ENCODE measurements around the gene DCAF16. TPM values are rescaled to one million over a fixed set of nuclear protein-coding genes. Genes with fewer than 3 reads are reported as not detected.
A peak's percentile ranks its signal among the peaks of the same experiment; 100 is the strongest.

The DCAF16 gene
- total RNA-seq, 1 donor from 2014 or later: 34.2 TPM

DNA sequence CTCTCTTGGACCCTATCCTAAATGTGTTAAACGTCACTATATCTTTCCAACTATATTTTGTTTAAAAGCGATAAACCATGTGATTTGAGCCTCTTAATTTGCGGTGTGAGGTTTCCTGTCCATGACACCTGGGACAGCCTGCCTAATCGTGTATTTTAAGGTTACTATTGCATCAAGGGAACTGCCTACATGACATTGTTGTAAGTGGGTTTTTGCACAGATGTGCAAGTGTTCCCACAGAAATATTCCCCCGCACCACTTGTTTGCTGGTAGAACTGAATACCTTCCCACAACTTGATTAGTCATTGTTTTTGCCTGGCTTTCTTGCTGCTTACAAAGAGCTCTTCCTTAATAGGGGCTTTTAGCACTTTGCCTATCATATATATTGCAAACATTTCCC, 24.0 kb downstream of the DCAF16 start:
- peaks cover 4% of the 10 kb centered on the region for H3K4me1 Mint-ChIP-seq (ENCODE audit: unreplicated experiment)
- no peaks in the 10 kb centered on the region for H3K9me3 Mint-ChIP-seq (ENCODE audit: unreplicated experiment)
- peaks cover 10% of the 10 kb centered on the region for H3K27me3 Mint-ChIP-seq (ENCODE audit: unreplicated experiment)
- DNase-seq (ENCODE audit: low spot score): no peak
- H3K36me3 Mint-ChIP-seq (ENCODE audit: low read depth, unreplicated experiment): no peaks in the 10 kb centered on the region
- TF ChIP-seq, protein P1, sequence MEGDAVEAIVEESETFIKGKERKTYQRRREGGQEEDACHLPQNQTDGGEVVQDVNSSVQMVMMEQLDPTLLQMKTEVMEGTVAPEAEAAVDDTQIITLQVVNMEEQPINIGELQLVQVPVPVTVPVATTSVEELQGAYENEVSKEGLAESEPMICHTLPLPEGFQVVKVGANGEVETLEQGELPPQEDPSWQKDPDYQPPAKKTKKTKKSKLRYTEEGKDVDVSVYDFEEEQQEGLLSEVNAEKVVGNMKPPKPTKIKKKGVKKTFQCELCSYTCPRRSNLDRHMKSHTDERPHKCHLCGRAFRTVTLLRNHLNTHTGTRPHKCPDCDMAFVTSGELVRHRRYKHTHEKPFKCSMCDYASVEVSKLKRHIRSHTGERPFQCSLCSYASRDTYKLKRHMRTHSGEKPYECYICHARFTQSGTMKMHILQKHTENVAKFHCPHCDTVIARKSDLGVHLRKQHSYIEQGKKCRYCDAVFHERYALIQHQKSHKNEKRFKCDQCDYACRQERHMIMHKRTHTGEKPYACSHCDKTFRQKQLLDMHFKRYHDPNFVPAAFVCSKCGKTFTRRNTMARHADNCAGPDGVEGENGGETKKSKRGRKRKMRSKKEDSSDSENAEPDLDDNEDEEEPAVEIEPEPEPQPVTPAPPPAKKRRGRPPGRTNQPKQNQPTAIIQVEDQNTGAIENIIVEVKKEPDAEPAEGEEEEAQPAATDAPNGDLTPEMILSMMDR (IDR thresholded peaks at IDR 0.05; ENCODE audit: unreplicated experiment): no peak
- H3K4me3 Mint-ChIP-seq (ENCODE audit: unreplicated experiment): no peak overlapping the region
- H3K27ac Mint-ChIP-seq (ENCODE audit: unreplicated experiment): no peak overlapping the region

DNA sequence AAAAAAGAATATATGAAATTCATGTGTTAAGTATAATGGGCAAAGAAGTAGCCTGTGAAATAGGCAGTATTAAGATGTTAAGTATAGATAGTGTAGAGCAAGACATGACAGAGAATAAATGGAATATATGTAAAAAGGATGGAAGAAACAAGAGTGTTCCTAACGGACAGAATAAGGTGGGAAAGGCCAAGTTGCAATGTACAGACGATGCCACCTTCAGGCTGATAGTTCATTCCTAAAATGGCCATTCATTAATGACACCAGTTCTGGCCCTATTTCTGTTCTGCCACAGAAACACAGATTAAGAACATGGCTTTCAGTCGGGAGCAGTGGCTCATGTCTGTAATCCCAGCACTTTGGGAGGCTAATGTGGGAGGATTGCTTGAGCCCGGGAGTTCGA, 24.7 kb downstream of the DCAF16 start:
- H3K4me1 Mint-ChIP-seq (ENCODE audit: unreplicated experiment): peaks cover 4% of the 10 kb centered on the region
- peaks cover 11% of the 10 kb centered on the region for H3K27me3 Mint-ChIP-seq (ENCODE audit: unreplicated experiment)
- H3K27ac Mint-ChIP-seq (ENCODE audit: unreplicated experiment): no peak overlapping the region

DNA sequence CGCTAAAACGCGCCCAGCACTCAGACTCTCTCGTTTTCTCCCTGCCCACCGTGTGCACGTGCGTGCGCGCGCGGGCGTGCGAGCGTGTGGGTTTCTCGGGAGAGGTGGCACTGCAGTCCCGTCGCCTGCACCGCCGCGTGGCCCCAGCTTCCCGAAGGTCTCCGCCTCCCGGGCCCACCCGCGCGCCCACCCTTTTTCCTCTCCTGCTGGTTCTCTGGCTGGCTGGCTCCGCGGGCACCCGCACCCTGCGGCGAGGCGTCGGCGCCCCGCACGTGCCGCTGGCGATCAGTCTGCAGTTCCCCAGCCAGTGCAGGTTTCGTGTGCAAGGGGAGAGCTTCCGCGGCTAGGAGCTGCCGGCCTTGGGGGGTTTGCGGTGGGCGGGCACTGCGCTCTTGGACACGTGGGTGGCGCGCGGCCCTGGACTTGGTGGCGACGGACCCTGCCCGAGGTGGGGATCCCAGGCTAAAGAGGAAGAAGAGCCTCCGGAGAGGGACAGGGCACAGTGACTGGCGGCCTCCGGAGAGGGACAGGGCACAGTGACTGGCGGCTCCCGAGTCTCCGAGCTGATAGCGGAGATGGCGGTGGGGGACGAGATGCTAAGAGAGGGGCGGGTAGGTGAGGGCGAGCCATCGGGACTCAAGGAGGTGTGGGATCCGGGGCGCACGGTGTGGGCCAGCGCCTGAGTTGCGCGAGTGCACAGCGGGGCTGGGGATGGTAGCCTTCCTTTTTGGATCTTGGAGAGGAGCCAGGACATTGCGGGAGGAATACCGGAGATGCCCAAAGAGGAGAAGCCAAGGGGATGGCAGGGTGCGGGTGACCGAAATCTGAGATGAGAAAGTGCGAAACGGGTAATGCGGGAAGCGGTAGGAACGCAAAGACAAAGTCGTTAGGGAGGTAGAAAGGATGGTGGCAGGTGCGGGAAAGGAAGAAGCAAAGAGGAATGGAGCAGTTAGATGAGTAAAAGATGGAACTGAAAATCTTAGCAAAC, 29.0 kb downstream of the DCAF16 start, which contains the start of gene FAM184B:
FAM184B (minus strand) TSS at position 322 of the 988 bp plus-strand sequence. CDS start 322 bp downstream, outside the sequence.
- peaks cover 19% of the 10 kb centered on the region for H3K27me3 Mint-ChIP-seq (ENCODE audit: unreplicated experiment)
- H3K27ac Mint-ChIP-seq (ENCODE audit: unreplicated experiment): peak within 1 kb of the TSS; percentile 10
- H3K9me3 Mint-ChIP-seq (ENCODE audit: unreplicated experiment): no peaks in the 10 kb centered on the region
- H3K4me3 Mint-ChIP-seq (ENCODE audit: unreplicated experiment): peak within 1 kb of the TSS; percentile 73
- peak; percentile 17 for DNase-seq (ENCODE audit: low spot score)
- H3K4me1 Mint-ChIP-seq (ENCODE audit: unreplicated experiment): peaks cover 4% of the 10 kb centered on the region
- no peaks in the 10 kb centered on the region for H3K36me3 Mint-ChIP-seq (ENCODE audit: low read depth, unreplicated experiment)
- TF ChIP-seq, protein P1 (IDR thresholded peaks at IDR 0.05; ENCODE audit: unreplicated experiment): no peak

More for the DNA sequence above, 24.7 kb downstream of the DCAF16 start:
- H3K36me3 Mint-ChIP-seq (ENCODE audit: low read depth, unreplicated experiment): no peaks in the 10 kb centered on the region
- DNase-seq (ENCODE audit: low spot score): no peak
- TF ChIP-seq, protein P1 (IDR thresholded peaks at IDR 0.05; ENCODE audit: unreplicated experiment): no peak
- no peaks in the 10 kb centered on the region for H3K9me3 Mint-ChIP-seq (ENCODE audit: unreplicated experiment)
- no peak overlapping the region for H3K4me3 Mint-ChIP-seq (ENCODE audit: unreplicated experiment)

DNA sequence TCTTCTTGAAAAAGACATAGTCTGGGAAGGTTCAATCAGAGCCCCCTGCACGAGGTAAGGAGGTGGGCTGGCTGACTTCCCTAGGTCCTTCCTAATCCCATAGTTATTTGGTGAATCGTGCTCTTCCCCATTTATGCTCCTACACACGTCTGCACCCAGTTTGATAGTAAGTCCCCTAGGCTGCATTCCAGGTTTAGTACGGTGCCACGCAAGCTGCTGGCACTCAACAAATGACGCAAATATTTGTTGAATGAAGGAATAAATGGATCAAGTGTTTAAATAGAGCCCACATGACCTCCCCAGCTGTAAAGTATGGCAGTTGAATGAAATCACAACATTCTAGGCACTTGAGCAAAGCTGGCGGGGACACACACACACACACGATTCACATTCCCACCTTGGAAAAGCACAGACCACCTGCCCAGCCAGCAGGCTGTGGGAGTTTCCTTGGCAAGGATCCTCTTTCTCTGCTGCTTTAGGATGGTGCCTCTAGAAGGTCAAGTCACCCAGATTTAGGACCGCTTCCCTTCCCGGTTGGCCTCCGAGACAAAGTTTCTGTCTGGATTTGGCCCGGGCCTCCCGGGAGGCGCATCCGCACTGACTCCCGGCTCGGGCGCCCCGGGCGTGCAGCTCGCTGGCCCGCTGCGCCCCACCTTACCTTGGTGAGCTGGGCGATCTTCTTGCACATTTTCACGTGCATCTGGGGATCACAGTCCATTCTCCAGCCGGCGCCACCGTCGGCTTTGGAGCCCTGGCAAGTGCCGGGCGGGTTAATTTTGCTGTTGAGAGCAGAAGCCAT, 29.9 kb downstream of the DCAF16 start:
- Mint-ChIP-seq H3K27ac (ENCODE audit: unreplicated experiment) (no peak overlapping the region), H3K4me1 (ENCODE audit: unreplicated experiment) (peaks cover 4% of the 10 kb centered on the region), H3K4me3 (ENCODE audit: unreplicated experiment) (no peak overlapping the region), H3K9me3 (ENCODE audit: unreplicated experiment) (no peaks in the 10 kb centered on the region), H3K36me3 (ENCODE audit: low read depth, unreplicated experiment) (no peaks in the 10 kb centered on the region), H3K27me3 (ENCODE audit: unreplicated experiment) (peaks cover 19% of the 10 kb centered on the region)
- no peak for DNase-seq (ENCODE audit: low spot score)
- TF ChIP-seq, protein P1 (IDR thresholded peaks at IDR 0.05; ENCODE audit: unreplicated experiment): no peak
